Gastroesophageal sphincter (tissue), 3 donors: Measurements from ENCODE around the gene CSMD2.

Experiments
- POLR2A ChIP-seq, 2 donors: fragments of 450-650 bp; IDR thresholded peaks; one replicate each; pipeline ENCODE4 v1.6.1; 2017; ENCODE audit warnings: antibody characterized with exemption in 2 of 2, mild to moderate bottlenecking in 2 of 2, moderate library complexity in 1 of 2
- POLR2AphosphoS5 ChIP-seq: sonication (generic); formaldehyde crosslinking; IDR thresholded peaks from one replicate; pipeline ENCODE4 v1.6.1; 2017; ENCODE audit warnings: antibody characterized with exemption
- TF ChIP-seq, protein P1 (sequence below), 4 experiments: fragments of 200-600 bp in 2 of 4; fragments of 450-650 bp in 2 of 4; sonication (generic) in 1 of 4; IDR thresholded peaks; one replicate each; pipeline ENCODE4 v1.5.1; 2017 to 2019; ENCODE audit warnings: antibody characterized with exemption in 4 of 4, mild to moderate bottlenecking in 2 of 4, moderate library complexity in 2 of 4

DNA sequence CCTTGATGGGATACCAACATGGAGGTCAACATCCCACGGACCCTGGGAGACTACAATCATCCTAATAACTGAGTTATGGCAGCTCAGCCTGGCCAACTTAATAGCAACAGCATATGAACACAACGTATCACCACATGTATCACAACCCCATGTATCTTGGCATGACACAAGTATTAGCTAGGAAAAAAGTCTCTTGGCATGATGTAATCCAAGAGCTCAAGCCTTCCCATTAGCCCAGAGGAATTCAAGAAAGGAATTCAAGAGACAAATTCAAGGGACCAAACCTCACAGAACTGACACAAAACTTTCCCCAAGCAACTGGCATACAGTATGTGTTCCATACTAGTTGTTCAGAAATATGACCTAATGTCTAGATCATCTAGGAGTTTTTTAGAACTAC lies 402.1 kb downstream of the CSMD2 start:
- TF ChIP-seq, protein P1, sequence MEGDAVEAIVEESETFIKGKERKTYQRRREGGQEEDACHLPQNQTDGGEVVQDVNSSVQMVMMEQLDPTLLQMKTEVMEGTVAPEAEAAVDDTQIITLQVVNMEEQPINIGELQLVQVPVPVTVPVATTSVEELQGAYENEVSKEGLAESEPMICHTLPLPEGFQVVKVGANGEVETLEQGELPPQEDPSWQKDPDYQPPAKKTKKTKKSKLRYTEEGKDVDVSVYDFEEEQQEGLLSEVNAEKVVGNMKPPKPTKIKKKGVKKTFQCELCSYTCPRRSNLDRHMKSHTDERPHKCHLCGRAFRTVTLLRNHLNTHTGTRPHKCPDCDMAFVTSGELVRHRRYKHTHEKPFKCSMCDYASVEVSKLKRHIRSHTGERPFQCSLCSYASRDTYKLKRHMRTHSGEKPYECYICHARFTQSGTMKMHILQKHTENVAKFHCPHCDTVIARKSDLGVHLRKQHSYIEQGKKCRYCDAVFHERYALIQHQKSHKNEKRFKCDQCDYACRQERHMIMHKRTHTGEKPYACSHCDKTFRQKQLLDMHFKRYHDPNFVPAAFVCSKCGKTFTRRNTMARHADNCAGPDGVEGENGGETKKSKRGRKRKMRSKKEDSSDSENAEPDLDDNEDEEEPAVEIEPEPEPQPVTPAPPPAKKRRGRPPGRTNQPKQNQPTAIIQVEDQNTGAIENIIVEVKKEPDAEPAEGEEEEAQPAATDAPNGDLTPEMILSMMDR (IDR thresholded peaks at IDR 0.05) = no peak
- no peak for TF ChIP-seq POLR2AphosphoS5
- TF ChIP-seq POLR2A (IDR thresholded peaks at IDR 0.05) = no peak
